Neural progenitor cell (in vitro differentiated cells): Measurements from ENCODE around the gene FRS2. TPM values are rescaled to one million over a fixed set of nuclear protein-coding genes. Genes with fewer than 3 reads are reported as not detected.

Experiments
- DNase-seq: peaks from one replicate; pipeline ENCODE4 v3.0.0-alpha.2; 2016; ENCODE audit warnings: low spot score
- H2AFZ ChIP-seq: fragments of 200-600 bp; sonication (generic); replicated peaks from 2 replicates; pipeline ENCODE4 v1.6.1; 2016; ENCODE audit warnings: antibody characterized with exemption
- H3F3A ChIP-seq: fragments of 200-600 bp; sonication (generic); 2 replicates; pipeline ENCODE4 v1.6.1; 2016; ENCODE audit warnings: antibody characterized with exemption, low read depth
- H3K27ac ChIP-seq: fragments of 200-600 bp; sonication (generic); 2 replicates; pipeline ENCODE4 v1.5.1; 2016; ENCODE audit warnings: mild to moderate bottlenecking
- H3K27me3 ChIP-seq: fragments of 200-600 bp; sonication (generic); 2 replicates; pipeline ENCODE4 v1.6.1; 2016; ENCODE audit warnings: mild to moderate bottlenecking, moderate library complexity
- H3K36me3 ChIP-seq: fragments of 200-600 bp; sonication (generic); 2 replicates; pipeline ENCODE4 v1.5.1; 2016
- H3K4me1 ChIP-seq: fragments of 200-600 bp; sonication (generic); 2 replicates; pipeline ENCODE4 v1.6.1; 2016; ENCODE audit warnings: mixed run types
- H3K4me2 ChIP-seq: fragments of 200-600 bp; sonication (generic); 2 replicates; pipeline ENCODE4 v1.6.1; 2016
- H3K4me3 ChIP-seq: fragments of 200-600 bp; sonication (generic); 2 replicates; pipeline ENCODE4 v1.5.1; 2016
- H3K79me2 ChIP-seq: fragments of 200-600 bp; sonication (generic); 2 replicates; pipeline ENCODE4 v1.6.1; 2016; ENCODE audit warnings: low read depth
- H3K9ac ChIP-seq: fragments of 200-600 bp; sonication (generic); 2 replicates; pipeline ENCODE4 v1.6.1; 2016
- H3K9me3 ChIP-seq: fragments of 200-600 bp; sonication (generic); 2 replicates; pipeline ENCODE4 v1.5.1; 2016; ENCODE audit warnings: low read depth
- H4K20me1 ChIP-seq: fragments of 200-600 bp; sonication (generic); 2 replicates; pipeline ENCODE4 v1.6.1; 2016; ENCODE audit warnings: low read depth
- H3K27ac Mint-ChIP-seq: 3 replicates; pipeline ENCODE4 v1.8.0; 2021; ENCODE audit warnings: mixed read lengths
- H3K27me3 Mint-ChIP-seq: 2 replicates; pipeline ENCODE4 v1.8.0; 2022; ENCODE audit warnings: low read depth, mild to moderate bottlenecking, inconsistent platforms, moderate library complexity, mixed read lengths; ENCODE audit not compliant: insufficient read depth
- H3K36me3 Mint-ChIP-seq: 3 replicates; pipeline ENCODE4 v1.8.0; 2021; ENCODE audit warnings: mixed read lengths
- H3K4me1 Mint-ChIP-seq: 3 replicates; pipeline ENCODE4 v1.8.0; 2021; ENCODE audit warnings: mixed read lengths
- H3K4me3 Mint-ChIP-seq: 3 replicates; pipeline ENCODE4 v1.8.0; 2021; ENCODE audit warnings: mild to moderate bottlenecking, moderate library complexity, mixed read lengths
- H3K9me3 Mint-ChIP-seq: 3 replicates; pipeline ENCODE4 v1.8.0; 2020; ENCODE audit warnings: mixed read lengths
- EZH2 ChIP-seq: fragments of 200-600 bp; sonication (generic); IDR thresholded peaks from 2 replicates; pipeline ENCODE4 v1.6.1; 2017; ENCODE audit warnings: antibody characterized with exemption, mild to moderate bottlenecking, moderate library complexity
- EZH2phosphoT487 ChIP-seq: fragments of 200-600 bp; sonication (generic); IDR thresholded peaks from 2 replicates; pipeline ENCODE4 v1.6.1; 2017; ENCODE audit warnings: antibody characterized with exemption
- total RNA-seq: library from RNA; depleted of rRNA; stranded (reverse); fragments of >200 nt; gene quantifications from 2 replicates; pipeline ENCODE4 v1.2.3, GENCODE V29; 2015; ENCODE audit warnings: low replicate concordance
- TF ChIP-seq, protein P1 (sequence below): fragments of 200-600 bp; sonication (generic); IDR thresholded peaks from 2 replicates; pipeline ENCODE4 v1.5.1; 2017; ENCODE audit warnings: antibody characterized with exemption, mild to moderate bottlenecking

FRS2 gene
- total RNA-seq, 1 donor from 2014 or later, result 128 TPM

DNA sequence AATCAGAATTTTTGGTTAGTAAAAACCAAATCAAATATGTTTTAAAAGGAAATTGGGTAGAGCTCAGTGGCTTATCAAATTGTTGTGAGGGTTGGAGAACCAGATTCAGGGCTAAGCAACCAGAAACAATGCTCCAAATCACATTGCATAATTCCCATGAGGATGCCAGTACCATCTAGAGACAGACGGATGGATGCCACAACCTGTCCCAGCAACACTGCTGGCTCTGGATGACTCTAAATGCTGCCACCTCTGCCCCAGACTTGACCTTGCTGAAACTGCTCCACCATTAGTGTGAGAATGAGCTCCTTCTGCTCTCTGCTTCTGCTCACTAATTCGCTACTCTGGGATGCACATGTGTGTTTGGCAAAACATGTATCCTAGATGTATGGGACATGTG lies 43.9 kb downstream of the FRS2 start:
- H3K4me1 Mint-ChIP-seq, result peaks cover 46% of the 10 kb centered on the region
- Histone ChIP-seq H3K4me1 (peaks cover 46% of the 10 kb centered on the region), H3K79me2 (peaks cover 100% of the 10 kb centered on the region), H3K4me3 (no peak overlapping the region), H3K9ac (no peak overlapping the region), H2AFZ (no peak overlapping the region), H3K27ac (no peak overlapping the region), H3K9me3 (no peaks in the 10 kb centered on the region), H4K20me1 (peaks cover 73% of the 10 kb centered on the region), H3F3A (no peaks in the 10 kb centered on the region), H3K4me2 (no peak overlapping the region), H3K27me3 (no peaks in the 10 kb centered on the region), H3K36me3 (no peaks in the 10 kb centered on the region)
- TF ChIP-seq EZH2 (no peak), EZH2phosphoT487 (no peak)
- TF ChIP-seq, protein P1, sequence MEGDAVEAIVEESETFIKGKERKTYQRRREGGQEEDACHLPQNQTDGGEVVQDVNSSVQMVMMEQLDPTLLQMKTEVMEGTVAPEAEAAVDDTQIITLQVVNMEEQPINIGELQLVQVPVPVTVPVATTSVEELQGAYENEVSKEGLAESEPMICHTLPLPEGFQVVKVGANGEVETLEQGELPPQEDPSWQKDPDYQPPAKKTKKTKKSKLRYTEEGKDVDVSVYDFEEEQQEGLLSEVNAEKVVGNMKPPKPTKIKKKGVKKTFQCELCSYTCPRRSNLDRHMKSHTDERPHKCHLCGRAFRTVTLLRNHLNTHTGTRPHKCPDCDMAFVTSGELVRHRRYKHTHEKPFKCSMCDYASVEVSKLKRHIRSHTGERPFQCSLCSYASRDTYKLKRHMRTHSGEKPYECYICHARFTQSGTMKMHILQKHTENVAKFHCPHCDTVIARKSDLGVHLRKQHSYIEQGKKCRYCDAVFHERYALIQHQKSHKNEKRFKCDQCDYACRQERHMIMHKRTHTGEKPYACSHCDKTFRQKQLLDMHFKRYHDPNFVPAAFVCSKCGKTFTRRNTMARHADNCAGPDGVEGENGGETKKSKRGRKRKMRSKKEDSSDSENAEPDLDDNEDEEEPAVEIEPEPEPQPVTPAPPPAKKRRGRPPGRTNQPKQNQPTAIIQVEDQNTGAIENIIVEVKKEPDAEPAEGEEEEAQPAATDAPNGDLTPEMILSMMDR, result no peak
- H3K27me3 Mint-ChIP-seq, result no peaks in the 10 kb centered on the region
- H3K36me3 Mint-ChIP-seq, result peaks cover 5% of the 10 kb centered on the region
- peaks cover 3% of the 10 kb centered on the region for H3K9me3 Mint-ChIP-seq
- no peak overlapping the region for H3K4me3 Mint-ChIP-seq
- H3K27ac Mint-ChIP-seq, result no peak overlapping the region
- DNase-seq, result no peak

DNA sequence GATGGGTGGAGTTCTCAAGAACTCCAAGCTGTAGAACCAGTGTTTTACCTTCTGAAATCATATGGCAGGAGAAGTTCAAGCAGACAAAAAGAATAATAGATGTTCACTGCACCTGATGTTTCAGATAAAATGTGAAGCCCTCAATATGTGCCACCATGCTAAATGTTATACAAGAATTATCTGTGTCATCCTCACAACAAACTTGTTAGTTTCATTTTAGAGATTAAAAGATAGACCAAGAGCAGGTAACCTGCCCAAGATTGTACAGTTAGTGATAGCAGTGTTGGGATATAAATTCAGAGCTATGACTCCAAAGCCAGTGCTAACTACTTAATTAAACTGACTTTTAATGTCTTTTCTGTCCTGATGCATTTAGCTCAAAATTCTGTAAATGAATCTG lies 44.7 kb downstream of the FRS2 start:
- Histone ChIP-seq H3K79me2 (peaks cover 100% of the 10 kb centered on the region), H3K4me2 (no peak overlapping the region), H2AFZ (no peak overlapping the region), H3K9me3 (no peaks in the 10 kb centered on the region), H3K4me3 (no peak overlapping the region), H4K20me1 (peaks cover 66% of the 10 kb centered on the region), H3F3A (no peaks in the 10 kb centered on the region), H3K27ac (no peak overlapping the region), H3K36me3 (no peaks in the 10 kb centered on the region), H3K9ac (no peak overlapping the region), H3K4me1 (peaks cover 39% of the 10 kb centered on the region), H3K27me3 (no peaks in the 10 kb centered on the region)
- H3K4me3 Mint-ChIP-seq, result no peak overlapping the region
- no peaks in the 10 kb centered on the region for H3K27me3 Mint-ChIP-seq
- H3K27ac Mint-ChIP-seq, result peak overlapping the region; percentile 47
- no peak for DNase-seq
- peaks cover 40% of the 10 kb centered on the region for H3K4me1 Mint-ChIP-seq
- TF ChIP-seq EZH2phosphoT487 (no peak), EZH2 (no peak)
- TF ChIP-seq, protein P1, result no peak
- peaks cover 6% of the 10 kb centered on the region for H3K36me3 Mint-ChIP-seq
- peaks cover 10% of the 10 kb centered on the region for H3K9me3 Mint-ChIP-seq

DNA sequence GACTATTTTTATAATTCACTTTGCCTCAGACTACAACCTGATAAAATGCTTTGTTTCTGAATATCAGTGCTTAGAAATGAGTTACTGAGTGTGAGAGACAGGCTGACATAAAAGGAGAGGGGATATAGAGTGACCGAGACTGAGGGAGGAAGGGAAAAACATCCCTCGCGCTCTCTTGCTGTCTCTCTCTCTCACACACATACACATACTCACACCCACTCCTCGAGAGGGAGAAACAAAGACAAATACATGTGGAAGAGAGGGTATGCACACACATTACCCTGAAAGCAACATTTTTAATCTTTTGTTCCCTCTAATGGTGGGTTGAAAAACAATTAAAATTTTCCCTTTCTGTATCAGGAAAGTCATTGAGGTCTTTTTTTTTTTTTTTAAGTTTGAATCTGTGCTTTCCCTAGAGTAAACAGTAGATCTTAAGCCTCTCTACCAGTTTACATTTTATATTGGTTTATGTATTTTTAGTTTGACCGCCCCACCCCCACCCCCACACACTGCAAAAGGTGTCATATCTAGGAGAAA lies 45.3 kb downstream of the FRS2 start:
- Histone ChIP-seq H3K79me2 (peaks cover 100% of the 10 kb centered on the region), H3K4me1 (peaks cover 33% of the 10 kb centered on the region), H3K27ac (no peak overlapping the region), H3F3A (no peaks in the 10 kb centered on the region), H3K4me2 (no peak overlapping the region), H3K36me3 (no peaks in the 10 kb centered on the region), H3K9ac (no peak overlapping the region), H3K9me3 (peaks cover 2% of the 10 kb centered on the region), H3K4me3 (no peak overlapping the region), H3K27me3 (no peaks in the 10 kb centered on the region), H4K20me1 (peaks cover 60% of the 10 kb centered on the region), H2AFZ (no peak overlapping the region)
- no peak for DNase-seq
- H3K9me3 Mint-ChIP-seq, result peaks cover 17% of the 10 kb centered on the region
- H3K36me3 Mint-ChIP-seq, result peaks cover 9% of the 10 kb centered on the region
- TF ChIP-seq, protein P1, result no peak
- TF ChIP-seq EZH2, result no peak
- no peak for TF ChIP-seq EZH2phosphoT487
- peak overlapping the region; percentile 72 for H3K27ac Mint-ChIP-seq
- H3K4me3 Mint-ChIP-seq, result no peak overlapping the region
- H3K27me3 Mint-ChIP-seq, result no peaks in the 10 kb centered on the region
- peaks cover 34% of the 10 kb centered on the region for H3K4me1 Mint-ChIP-seq
